Neural progenitor cell (in vitro differentiated cells): ENCODE measurements around the gene RPS24. TPM values are rescaled to one million over a fixed set of nuclear protein-coding genes. Genes with fewer than 3 reads are reported as not detected.
A peak's percentile ranks its signal among the peaks of the same experiment; 100 is the strongest.
"Not testable (repeated sequence)": the region's sequence is repeated elsewhere in the genome, so short reads cannot be mapped to it uniquely, and the experiment has no call there.

Source experiments
- DNase-seq: peaks from one replicate; pipeline ENCODE4 v3.0.0-alpha.2; 2016; ENCODE audit warnings: low spot score
- H2AFZ ChIP-seq: fragments of 200-600 bp; sonication (generic); replicated peaks from 2 replicates; pipeline ENCODE4 v1.6.1; 2016; ENCODE audit warnings: antibody characterized with exemption
- H3F3A ChIP-seq: fragments of 200-600 bp; sonication (generic); 2 replicates; pipeline ENCODE4 v1.6.1; 2016; ENCODE audit warnings: antibody characterized with exemption, low read depth
- H3K27ac ChIP-seq: fragments of 200-600 bp; sonication (generic); 2 replicates; pipeline ENCODE4 v1.5.1; 2016; ENCODE audit warnings: mild to moderate bottlenecking
- H3K27me3 ChIP-seq: fragments of 200-600 bp; sonication (generic); 2 replicates; pipeline ENCODE4 v1.6.1; 2016; ENCODE audit warnings: mild to moderate bottlenecking, moderate library complexity
- H3K36me3 ChIP-seq: fragments of 200-600 bp; sonication (generic); 2 replicates; pipeline ENCODE4 v1.5.1; 2016
- H3K4me1 ChIP-seq: fragments of 200-600 bp; sonication (generic); 2 replicates; pipeline ENCODE4 v1.6.1; 2016; ENCODE audit warnings: mixed run types
- H3K4me2 ChIP-seq: fragments of 200-600 bp; sonication (generic); 2 replicates; pipeline ENCODE4 v1.6.1; 2016
- H3K4me3 ChIP-seq: fragments of 200-600 bp; sonication (generic); 2 replicates; pipeline ENCODE4 v1.5.1; 2016
- H3K79me2 ChIP-seq: fragments of 200-600 bp; sonication (generic); 2 replicates; pipeline ENCODE4 v1.6.1; 2016; ENCODE audit warnings: low read depth
- H3K9ac ChIP-seq: fragments of 200-600 bp; sonication (generic); 2 replicates; pipeline ENCODE4 v1.6.1; 2016
- H3K9me3 ChIP-seq: fragments of 200-600 bp; sonication (generic); 2 replicates; pipeline ENCODE4 v1.5.1; 2016; ENCODE audit warnings: low read depth
- H4K20me1 ChIP-seq: fragments of 200-600 bp; sonication (generic); 2 replicates; pipeline ENCODE4 v1.6.1; 2016; ENCODE audit warnings: low read depth
- H3K27ac Mint-ChIP-seq: 3 replicates; pipeline ENCODE4 v1.8.0; 2021; ENCODE audit warnings: mixed read lengths
- H3K27me3 Mint-ChIP-seq: 2 replicates; pipeline ENCODE4 v1.8.0; 2022; ENCODE audit warnings: low read depth, mild to moderate bottlenecking, inconsistent platforms, moderate library complexity, mixed read lengths; ENCODE audit not compliant: insufficient read depth
- H3K36me3 Mint-ChIP-seq: 3 replicates; pipeline ENCODE4 v1.8.0; 2021; ENCODE audit warnings: mixed read lengths
- H3K4me1 Mint-ChIP-seq: 3 replicates; pipeline ENCODE4 v1.8.0; 2021; ENCODE audit warnings: mixed read lengths
- H3K4me3 Mint-ChIP-seq: 3 replicates; pipeline ENCODE4 v1.8.0; 2021; ENCODE audit warnings: mild to moderate bottlenecking, moderate library complexity, mixed read lengths
- H3K9me3 Mint-ChIP-seq: 3 replicates; pipeline ENCODE4 v1.8.0; 2020; ENCODE audit warnings: mixed read lengths
- CTCF ChIP-seq: fragments of 200-600 bp; sonication (generic); IDR thresholded peaks from 2 replicates; pipeline ENCODE4 v1.5.1; 2017; ENCODE audit warnings: antibody characterized with exemption, mild to moderate bottlenecking
- EZH2 ChIP-seq: fragments of 200-600 bp; sonication (generic); IDR thresholded peaks from 2 replicates; pipeline ENCODE4 v1.6.1; 2017; ENCODE audit warnings: antibody characterized with exemption, mild to moderate bottlenecking, moderate library complexity
- EZH2phosphoT487 ChIP-seq: fragments of 200-600 bp; sonication (generic); IDR thresholded peaks from 2 replicates; pipeline ENCODE4 v1.6.1; 2017; ENCODE audit warnings: antibody characterized with exemption
- total RNA-seq: library from RNA; depleted of rRNA; stranded (reverse); fragments of >200 nt; gene quantifications from 2 replicates; pipeline ENCODE4 v1.2.3, GENCODE V29; 2015; ENCODE audit warnings: low replicate concordance

RPS24 gene
- total RNA-seq, 1 donor from 2014 or later: 5,646 TPM

GRCh38 chr10:78071140-78071856, 37.6 kb downstream of the RPS24 start:
- Histone ChIP-seq H3K4me3 (no peak overlapping the region), H3K27me3 (no peaks in the 10 kb centered on the region), H3K4me1 (no peaks in the 10 kb centered on the region), H3K4me2 (no peak overlapping the region), H3K9me3 (no peaks in the 10 kb centered on the region), H3K36me3 (no peaks in the 10 kb centered on the region), H4K20me1 (no peaks in the 10 kb centered on the region), H2AFZ (no peak overlapping the region), H3F3A (no peaks in the 10 kb centered on the region), H3K27ac (no peak overlapping the region), H3K79me2 (no peaks in the 10 kb centered on the region), H3K9ac (no peak overlapping the region)
- Mint-ChIP-seq H3K27me3 (peaks cover 7% of the 10 kb centered on the region), H3K36me3 (no peaks in the 10 kb centered on the region), H3K9me3 (peaks cover 11% of the 10 kb centered on the region), H3K4me1 (peaks cover 4% of the 10 kb centered on the region), H3K27ac (peak overlapping the region; percentile 7), H3K4me3 (no peak overlapping the region)
- TF ChIP-seq CTCF: no peak
- DNase-seq: no peak

GRCh38 chr10:78071857-78072179, 38.2 kb downstream of the RPS24 start:
- H2AFZ ChIP-seq: no peak overlapping the region
- TF ChIP-seq EZH2phosphoT487 (no peak), CTCF (no peak), EZH2 (no peak)

GRCh38 chr10:78072504-78072903, 38.8 kb downstream of the RPS24 start:
- Mint-ChIP-seq H3K4me3 (no peak overlapping the region), H3K36me3 (no peaks in the 10 kb centered on the region), H3K27me3 (peaks cover 9% of the 10 kb centered on the region), H3K4me1 (no peaks in the 10 kb centered on the region), H3K9me3 (peaks cover 19% of the 10 kb centered on the region), H3K27ac (no peak overlapping the region)
- H3K27ac ChIP-seq: no peak overlapping the region
- no peak overlapping the region for H3K4me2 ChIP-seq
- H3K79me2 ChIP-seq: no peaks in the 10 kb centered on the region
- no peak overlapping the region for H3K9ac ChIP-seq
- no peaks in the 10 kb centered on the region for H3F3A ChIP-seq
- H3K27me3 ChIP-seq: no peaks in the 10 kb centered on the region
- TF ChIP-seq EZH2phosphoT487: no peak
- no peak for TF ChIP-seq CTCF
- no peak for TF ChIP-seq EZH2
- H2AFZ ChIP-seq: no peak overlapping the region
- H3K36me3 ChIP-seq: no peaks in the 10 kb centered on the region
- H3K9me3 ChIP-seq: no peaks in the 10 kb centered on the region
- no peaks in the 10 kb centered on the region for H4K20me1 ChIP-seq
- no peak overlapping the region for H3K4me3 ChIP-seq
- no peaks in the 10 kb centered on the region for H3K4me1 ChIP-seq
- DNase-seq: no peak

More at GRCh38 chr10:78071857-78072179, 38.2 kb downstream of the RPS24 start:
- Histone ChIP-seq H3K36me3 (no peaks in the 10 kb centered on the region), H3K9me3 (no peaks in the 10 kb centered on the region), H3K79me2 (no peaks in the 10 kb centered on the region), H4K20me1 (no peaks in the 10 kb centered on the region), H3K4me1 (no peaks in the 10 kb centered on the region), H3K4me3 (no peak overlapping the region), H3K4me2 (no peak overlapping the region), H3F3A (no peaks in the 10 kb centered on the region), H3K27ac (no peak overlapping the region), H3K9ac (no peak overlapping the region), H3K27me3 (no peaks in the 10 kb centered on the region)
- DNase-seq: no peak
- Mint-ChIP-seq H3K4me3 (no peak overlapping the region), H3K27ac (no peak overlapping the region), H3K27me3 (peaks cover 9% of the 10 kb centered on the region), H3K36me3 (no peaks in the 10 kb centered on the region), H3K4me1 (peaks cover 1% of the 10 kb centered on the region), H3K9me3 (peaks cover 15% of the 10 kb centered on the region)

GRCh38 chr10:78075806-78076205, 42.1 kb downstream of the RPS24 start:
- H3K36me3 ChIP-seq, H3K27me3 ChIP-seq, DNase-seq, H3K9ac ChIP-seq, H3K36me3 Mint-ChIP-seq, H3K27ac ChIP-seq, H3K4me3 ChIP-seq, H2AFZ ChIP-seq, H3F3A ChIP-seq, H3K79me2 ChIP-seq, H4K20me1 ChIP-seq, H3K4me1 Mint-ChIP-seq, H3K27me3 Mint-ChIP-seq, H3K9me3 ChIP-seq, H3K4me3 Mint-ChIP-seq, H3K27ac Mint-ChIP-seq, H3K4me2 ChIP-seq, H3K4me1 ChIP-seq: not testable (repeated sequence)
- peaks cover 23% of the 10 kb centered on the region for H3K9me3 Mint-ChIP-seq
